Articular chondrocyte of knee joint (primary cell): Measurements from ENCODE around the gene CFH. TPM values are rescaled to one million over a fixed set of nuclear protein-coding genes. Genes with fewer than 3 reads are reported as not detected.

ENCODE experiments used
- total RNA-seq: library from RNA; depleted of rRNA; stranded (reverse); fragments of >200 nt; gene quantifications from 2 replicates; pipeline ENCODE4 v1.2.3, GENCODE V29; 2012

Gene CFH
- total RNA-seq = 185 and 294 TPM in 2 replicates

GRCh38 chr1:196651637-196652215 lies at the start of gene CFH:
Gene CFH (plus strand): TSS chr1:196652043. CDS start chr1:196652118, 75 bp downstream.

DNA sequence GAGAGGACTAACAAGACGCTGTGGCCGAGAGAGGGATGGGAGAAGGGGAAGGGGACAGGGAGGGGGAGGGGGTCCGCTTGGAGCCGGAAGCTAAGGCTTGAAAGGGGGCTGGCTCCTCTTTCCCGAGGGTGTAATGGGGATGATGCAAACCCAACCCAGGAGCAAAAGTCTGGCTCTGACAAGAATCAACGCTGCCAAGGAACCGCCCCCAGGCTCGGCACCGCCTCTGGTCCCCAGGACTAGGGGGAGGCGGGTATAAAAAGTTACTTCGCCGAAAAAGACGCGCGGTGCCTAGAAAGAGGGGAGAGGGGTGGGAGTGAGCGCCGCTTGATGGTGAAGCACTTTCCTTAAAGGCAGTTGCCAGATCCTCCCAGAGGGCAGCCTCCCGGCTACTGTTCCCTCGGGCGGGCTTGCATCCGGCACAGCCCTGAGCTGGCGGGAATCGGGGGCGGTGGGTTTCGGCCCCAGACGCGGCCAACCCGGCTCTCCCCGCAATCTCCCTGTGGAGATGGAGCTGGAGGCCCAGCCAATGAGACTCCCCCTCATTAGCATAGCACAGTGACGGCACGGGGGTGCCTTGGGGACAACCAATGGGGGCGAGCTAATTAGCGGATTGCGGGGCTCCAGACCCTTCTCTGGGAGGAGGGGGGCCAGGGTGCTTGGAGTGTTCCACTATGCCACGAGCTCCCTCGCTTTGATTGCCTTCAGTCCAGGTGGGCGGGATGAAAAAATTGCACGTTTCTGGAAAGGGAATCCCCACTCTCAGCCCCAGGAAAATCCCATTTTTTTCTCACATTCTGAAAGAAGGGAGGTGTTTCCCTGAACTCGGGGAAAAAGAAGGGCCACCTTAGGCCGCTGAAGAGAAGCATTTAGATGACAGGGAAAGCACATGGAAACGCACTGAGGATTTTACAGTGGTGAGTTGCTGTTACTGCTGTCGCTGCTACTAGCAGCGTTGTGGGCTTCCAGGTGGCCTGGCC lies 43.2 kb upstream of the CFH start, which contains the start of gene KCNT2:
Gene KCNT2 (minus strand): TSS at position 51 of the 980 bp plus-strand sequence. CDS start 131 bp downstream, outside the sequence.

GRCh38 chr1:196774603-196775002 lies 122.8 kb downstream of the CFH start, which contains the start of gene CFHR3:
Gene CFHR3 (plus strand): TSS chr1:196774840. CDS start chr1:196774887, 47 bp downstream.

Other genes starting within 250 kb of the CFH start
- gene KCNT2, start 43.6 kb upstream of the CFH start, total RNA-seq = 4.7 and 5.1 TPM in 2 replicates
- gene CFHR3, start 122.8 kb downstream of the CFH start, total RNA-seq = 0.11 TPM in 1 of 2 replicates, not detected in the other
- gene CFHR1, start 167.7 kb downstream of the CFH start, total RNA-seq = 1.0 and 1.5 TPM in 2 replicates
- not detected in 2 replicates for gene CFHR4, start 236.0 kb downstream of the CFH start, total RNA-seq